HG02610 (cell line): Measurements from ENCODE around the gene HOXB7.

Source experiments
- ATAC-seq: cut with Tn5 transposase; IDR thresholded peaks from one replicate; pipeline ENCODE4 v1.9.1; 2021; ENCODE audit warnings: mild to moderate bottlenecking, moderate library complexity; ENCODE audit not compliant: unreplicated experiment

HOXB7 gene

GRCh38 chr17:48586355-48587258 is 24.2 kb downstream of the HOXB7 start:
- no peak for ATAC-seq

GRCh38 chr17:48584223-48584741 is 26.5 kb downstream of the HOXB7 start:
- no peak for ATAC-seq

- no peak for ATAC-seq
Measured at GRCh38 chr17:48583708-48584222, 27.1 kb downstream of the HOXB7 start.

GRCh38 chr17:48582750-48583069 is 28.1 kb downstream of the HOXB7 start:
- no peak for ATAC-seq

DNA sequence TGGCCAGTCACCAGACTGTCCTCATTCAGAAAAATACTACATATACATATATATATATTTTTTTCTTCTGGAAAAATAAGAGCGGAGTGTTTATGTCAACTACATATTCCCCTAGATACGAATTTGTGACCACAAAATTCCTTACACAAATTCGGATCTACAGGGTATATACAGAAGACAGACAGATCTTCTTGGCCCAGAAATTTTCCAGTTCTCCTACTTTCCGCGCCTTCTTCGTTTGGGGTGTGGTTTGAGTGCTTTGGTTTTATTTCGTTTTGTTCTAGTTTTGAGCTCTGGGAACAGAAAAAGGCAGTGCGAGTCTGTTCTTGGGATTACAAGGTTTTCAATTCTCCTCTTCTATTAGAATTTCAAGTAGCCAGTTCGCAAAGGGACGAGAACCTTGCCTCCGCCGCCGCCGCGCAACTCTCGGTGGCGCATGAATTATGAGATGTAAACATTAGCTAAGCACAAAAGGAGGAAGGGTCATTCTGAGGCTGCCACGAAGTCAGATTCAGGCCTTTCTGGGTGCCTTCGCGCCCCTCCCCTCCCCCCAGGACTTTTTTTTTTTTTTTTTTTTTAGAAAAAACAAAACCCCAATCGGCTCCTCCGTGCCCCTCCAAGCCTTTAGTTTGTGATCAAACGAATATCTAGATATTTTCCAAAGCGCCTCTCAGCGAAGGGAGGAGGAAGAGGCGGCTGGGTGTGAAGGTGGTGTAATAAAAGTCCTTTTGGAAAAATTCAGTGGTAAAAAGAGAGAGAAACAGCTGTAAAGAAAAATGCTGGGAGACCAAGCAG is 30.9 kb downstream of the HOXB7 start:
- no peak for ATAC-seq

DNA sequence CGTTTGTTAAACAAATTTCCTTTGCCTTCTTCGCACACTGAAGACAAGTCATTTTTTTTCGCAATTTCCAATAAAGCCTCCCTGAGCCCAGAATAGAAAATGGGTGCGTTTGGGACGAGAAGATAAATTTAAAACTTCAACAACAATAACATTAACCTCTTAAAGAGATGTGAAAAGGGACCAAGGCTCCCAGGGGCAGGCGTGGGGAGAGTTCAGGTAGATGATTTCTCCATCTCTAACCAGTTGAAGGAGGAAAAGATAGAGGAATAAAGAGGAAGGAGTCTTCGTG is 31.4 kb downstream of the HOXB7 start:
- no peak for ATAC-seq

DNA sequence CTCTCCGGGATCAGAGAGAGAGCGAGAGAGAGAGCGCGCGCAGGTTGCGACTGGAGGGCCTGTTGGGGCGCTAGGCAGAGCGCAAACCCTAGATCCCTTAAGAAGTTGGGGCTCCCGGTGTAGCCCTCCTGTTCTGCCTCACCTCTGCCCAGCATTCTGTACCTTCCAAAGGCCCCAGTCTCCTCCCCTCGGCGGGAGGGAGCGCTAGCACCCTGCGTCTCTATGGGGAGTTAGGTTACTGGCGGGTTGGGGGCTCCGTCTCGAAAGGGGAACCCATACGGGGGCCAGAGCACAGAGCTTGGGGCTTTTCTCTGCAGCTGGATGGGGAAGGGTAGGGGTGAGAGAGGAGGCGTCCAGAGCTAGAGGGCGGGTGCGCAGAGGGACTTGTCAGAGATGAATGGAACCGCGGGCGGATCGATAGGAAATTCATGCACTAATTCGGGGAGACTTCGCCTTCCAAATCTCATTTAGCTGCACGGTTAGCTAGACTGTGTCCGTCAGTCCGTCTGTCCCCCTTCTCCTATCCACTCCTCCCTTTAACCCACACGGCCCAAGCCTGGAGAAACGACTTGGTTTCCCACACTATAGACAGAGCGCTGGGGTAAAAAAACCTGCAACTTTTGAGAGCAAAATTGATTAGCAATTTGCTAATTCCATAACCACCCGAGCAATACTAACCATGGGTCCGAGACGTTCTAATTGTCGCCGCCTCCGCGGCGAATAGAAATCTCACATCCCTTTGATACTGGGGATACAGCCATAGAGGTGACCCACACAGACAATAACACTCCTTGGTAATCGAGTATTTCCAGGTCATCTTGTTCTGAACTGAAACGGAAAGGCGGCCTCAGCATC is 32.0 kb downstream of the HOXB7 start:
- no peak for ATAC-seq

DNA sequence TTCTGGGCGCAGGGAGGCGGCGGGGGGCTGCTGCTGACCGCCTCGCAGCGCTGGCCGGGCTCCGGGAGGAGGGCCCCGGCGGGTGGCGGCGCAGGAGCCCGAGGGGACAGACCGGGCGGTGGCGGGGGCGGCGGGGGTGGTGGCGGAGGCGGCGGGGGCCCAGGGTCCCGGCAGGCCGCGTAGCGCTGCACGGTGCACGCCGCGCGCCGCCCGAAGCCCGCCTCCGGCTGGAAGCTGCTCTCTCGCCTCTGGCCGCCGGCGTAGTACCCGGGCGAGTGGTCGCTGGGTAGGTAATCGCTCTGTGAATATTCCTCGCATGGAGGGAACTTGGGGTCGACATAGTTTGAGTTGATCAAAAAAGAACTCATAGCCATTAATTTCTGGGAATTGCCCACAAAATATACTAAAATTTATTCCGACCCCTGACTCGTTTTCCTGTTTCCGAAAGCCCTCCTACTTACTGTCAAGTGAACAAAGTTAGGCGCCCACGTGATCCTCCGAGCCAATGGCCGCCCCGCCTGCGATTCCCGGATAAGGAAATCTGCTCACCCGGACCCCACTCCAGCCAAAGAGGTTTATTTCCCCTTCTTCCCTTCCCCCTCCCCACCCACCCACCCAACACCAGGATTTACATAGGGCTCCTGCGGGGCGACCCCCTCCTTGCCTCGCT is 32.7 kb downstream of the HOXB7 start, which contains the start of gene HOXB4:
Gene HOXB4, minus strand, starts transcription at position 405 of the 670 bp plus-strand sequence. Its CDS starts 31 bp downstream, at position 374.
- no peak for ATAC-seq

GRCh38 chr17:48577330-48577945 is 33.4 kb downstream of the HOXB7 start:
- no peak for ATAC-seq

- no peak for ATAC-seq
Measured at GRCh38 chr17:48576479-48577309, 34.1 kb downstream of the HOXB7 start.

GRCh38 chr17:48575673-48576478 is 34.9 kb downstream of the HOXB7 start:
- no peak for ATAC-seq

GRCh38 chr17:48575066-48575582 is 35.7 kb downstream of the HOXB7 start:
- no peak for ATAC-seq

DNA sequence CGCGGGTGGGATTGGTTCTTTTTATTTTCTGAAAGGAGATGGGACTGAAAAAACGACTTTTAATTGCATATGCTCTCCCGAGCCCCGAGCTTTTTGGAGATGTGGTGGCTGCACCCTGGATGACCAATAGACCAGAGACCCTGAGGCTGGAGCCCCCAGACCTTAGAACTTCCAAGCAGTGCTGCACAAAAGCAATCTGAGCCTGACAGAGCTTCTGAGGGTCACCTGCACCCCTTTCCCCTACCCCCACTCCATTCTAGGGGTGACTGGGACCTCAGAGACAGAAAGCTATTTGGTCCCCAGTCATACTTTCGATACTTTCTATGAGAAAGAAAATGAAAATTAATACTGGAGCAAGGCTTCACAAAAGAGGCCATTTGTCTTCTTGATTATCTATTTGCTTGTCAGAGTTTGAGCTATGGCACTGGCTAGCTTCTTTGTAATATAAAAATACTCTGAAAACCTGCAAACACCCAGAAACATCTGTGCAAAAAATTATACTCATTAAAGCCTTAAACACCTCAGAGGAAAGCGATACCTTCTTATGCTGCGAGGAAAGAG is 36.2 kb downstream of the HOXB7 start:
- no peak for ATAC-seq

GRCh38 chr17:48571826-48572417 is 38.9 kb downstream of the HOXB7 start:
- no peak for ATAC-seq

- ATAC-seq = no peak
Measured at GRCh38 chr17:48571024-48571818, 39.6 kb downstream of the HOXB7 start.

DNA sequence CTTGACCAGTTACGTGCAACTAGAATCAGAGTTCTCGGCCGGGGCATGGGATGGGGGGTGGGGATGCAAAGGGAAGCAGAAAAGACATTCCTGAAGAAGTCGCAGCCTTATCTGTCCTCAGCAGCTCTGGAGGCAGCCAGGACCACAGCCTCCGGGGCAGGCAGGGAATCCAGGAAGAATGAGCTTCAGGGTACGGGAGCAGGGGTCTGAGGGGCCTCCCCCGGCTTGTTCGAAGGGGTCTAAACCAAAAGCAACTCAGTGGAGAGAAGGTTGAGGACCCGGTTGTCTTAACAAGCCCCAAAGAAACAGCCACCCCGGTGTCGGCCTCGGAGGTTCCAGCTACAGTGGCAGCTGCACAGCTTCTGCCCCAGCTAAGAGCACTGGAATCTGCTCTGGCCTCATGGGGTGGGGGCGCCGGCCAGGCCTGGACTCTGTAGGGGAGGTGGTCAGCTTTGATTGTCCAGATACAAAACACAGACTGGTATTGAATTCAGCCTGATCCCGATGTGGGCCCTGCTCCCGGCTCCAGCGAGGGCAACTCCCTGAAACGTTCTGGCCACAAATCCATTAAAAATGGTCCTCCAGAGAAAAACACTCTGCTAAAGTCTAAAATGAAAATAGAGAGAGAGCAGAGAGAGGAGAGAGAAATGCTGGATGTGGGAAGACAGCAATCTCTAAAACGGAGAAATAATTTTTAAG is 40.3 kb downstream of the HOXB7 start:
- no peak for ATAC-seq
